ENCODE measurements around the gene ANP32B. TPM values are rescaled to one million over a fixed set of nuclear protein-coding genes. Genes with fewer than 3 reads are reported as not detected.
"Not testable (repeated sequence)": the region's sequence is repeated elsewhere in the genome, so short reads cannot be mapped to it uniquely, and the experiment has no call there.

The ANP32B gene
- total and polyA plus RNA-seq, 2 donors from 2014 or later: 101 TPM

GRCh38 chr9:97959585-97959984, 23.6 kb upstream of the ANP32B start:
- TF ChIP-seq, protein P1, sequence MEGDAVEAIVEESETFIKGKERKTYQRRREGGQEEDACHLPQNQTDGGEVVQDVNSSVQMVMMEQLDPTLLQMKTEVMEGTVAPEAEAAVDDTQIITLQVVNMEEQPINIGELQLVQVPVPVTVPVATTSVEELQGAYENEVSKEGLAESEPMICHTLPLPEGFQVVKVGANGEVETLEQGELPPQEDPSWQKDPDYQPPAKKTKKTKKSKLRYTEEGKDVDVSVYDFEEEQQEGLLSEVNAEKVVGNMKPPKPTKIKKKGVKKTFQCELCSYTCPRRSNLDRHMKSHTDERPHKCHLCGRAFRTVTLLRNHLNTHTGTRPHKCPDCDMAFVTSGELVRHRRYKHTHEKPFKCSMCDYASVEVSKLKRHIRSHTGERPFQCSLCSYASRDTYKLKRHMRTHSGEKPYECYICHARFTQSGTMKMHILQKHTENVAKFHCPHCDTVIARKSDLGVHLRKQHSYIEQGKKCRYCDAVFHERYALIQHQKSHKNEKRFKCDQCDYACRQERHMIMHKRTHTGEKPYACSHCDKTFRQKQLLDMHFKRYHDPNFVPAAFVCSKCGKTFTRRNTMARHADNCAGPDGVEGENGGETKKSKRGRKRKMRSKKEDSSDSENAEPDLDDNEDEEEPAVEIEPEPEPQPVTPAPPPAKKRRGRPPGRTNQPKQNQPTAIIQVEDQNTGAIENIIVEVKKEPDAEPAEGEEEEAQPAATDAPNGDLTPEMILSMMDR (IDR thresholded peaks at IDR 0.05; ENCODE audit: borderline replicate concordance, extremely low read depth, insufficient read depth): no peak
- no peak for DNase-seq
- no peak overlapping the region for H3K4me3 ChIP-seq (ENCODE audit: low read length in 3 of 3)
- no peaks in the 10 kb centered on the region for H3K27me3 ChIP-seq (ENCODE audit: control insufficient read depth, insufficient read depth, low read length)
- H3K36me3 ChIP-seq (ENCODE audit: control insufficient read depth in 2 of 3, insufficient read depth in 3 of 3, low read length in 3 of 3): no peaks in the 10 kb centered on the region
- H3K9ac ChIP-seq (ENCODE audit: low read length in 3 of 3): no peak overlapping the region
- H3K9me3 ChIP-seq (ENCODE audit: control insufficient read depth in 2 of 3, insufficient read depth in 1 of 3, low read length in 3 of 3): no peaks in the 10 kb centered on the region
- intact Hi-C loops (cut with DNase I): no loop called here
- FAIRE-seq: no peak
- H3K27ac ChIP-seq (ENCODE audit: low read depth in 2 of 2, low read length in 2 of 2): no peak overlapping the region
- H3K4me1 ChIP-seq (ENCODE audit: control insufficient read depth in 2 of 3, insufficient read depth in 2 of 3, low read depth in 1 of 3, low read length in 3 of 3): no peaks in the 10 kb centered on the region

GRCh38 chr9:97960678-97961328, 22.3 kb upstream of the ANP32B start:
- H3K9ac ChIP-seq (ENCODE audit: low read length in 3 of 3); H3K4me3 ChIP-seq (ENCODE audit: low read length in 3 of 3); FAIRE-seq; H3K4me1 ChIP-seq (ENCODE audit: control insufficient read depth in 2 of 3, insufficient read depth in 2 of 3, low read depth in 1 of 3, low read length in 3 of 3); H3K27ac ChIP-seq (ENCODE audit: low read depth in 2 of 2, low read length in 2 of 2); H3K9me3 ChIP-seq (ENCODE audit: control insufficient read depth in 2 of 3, insufficient read depth in 1 of 3, low read length in 3 of 3); DNase-seq; H3K27me3 ChIP-seq (ENCODE audit: control insufficient read depth, insufficient read depth, low read length); intact Hi-C loops (cut with DNase I); H3K36me3 ChIP-seq (ENCODE audit: control insufficient read depth in 2 of 3, insufficient read depth in 3 of 3, low read length in 3 of 3): not testable (repeated sequence)

DNA sequence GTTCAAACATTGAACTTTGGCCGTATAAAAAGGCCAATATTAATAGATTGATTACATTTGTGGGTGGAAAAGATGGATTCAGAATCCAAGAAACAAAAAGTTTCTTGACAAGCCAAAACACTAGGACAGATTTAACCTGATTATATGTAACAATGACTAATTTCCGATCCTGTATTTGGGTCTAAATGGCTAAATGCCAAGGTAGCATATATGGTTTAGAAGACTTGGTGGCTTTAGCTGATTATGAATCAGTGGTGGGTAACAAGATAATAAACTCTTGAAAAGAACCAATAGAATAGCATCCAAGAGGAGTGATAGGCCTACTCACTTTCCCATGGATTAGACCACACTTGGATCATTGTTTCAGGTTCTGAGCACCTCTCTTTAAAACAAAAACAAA, 21.8 kb upstream of the ANP32B start:
- intact Hi-C loops (cut with DNase I): no loop called here
- no peak for FAIRE-seq

DNA sequence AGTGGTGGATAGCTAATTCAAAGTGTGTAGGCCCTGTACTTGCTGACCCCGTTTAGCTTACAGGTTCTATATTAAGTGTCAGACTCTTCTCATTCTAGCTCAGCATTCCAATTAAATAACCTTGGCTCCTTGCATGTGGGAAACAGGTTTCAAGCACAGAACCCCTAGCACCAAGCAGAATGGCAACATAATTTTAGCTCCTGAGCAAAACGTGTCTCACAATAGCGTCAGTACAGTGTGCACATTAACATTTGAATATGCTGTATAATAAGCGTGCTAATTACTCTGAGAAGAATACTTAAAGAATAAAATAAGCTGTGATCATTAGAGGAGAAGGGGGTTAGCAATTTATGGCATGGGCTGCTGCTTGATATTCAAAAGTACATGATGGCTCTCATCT, 21.0 kb upstream of the ANP32B start:
- Histone ChIP-seq H3K4me1 (ENCODE audit: control insufficient read depth in 2 of 3, insufficient read depth in 2 of 3, low read depth in 1 of 3, low read length in 3 of 3) (no peaks in the 10 kb centered on the region), H3K9ac (ENCODE audit: low read length in 3 of 3) (no peak overlapping the region), H3K27me3 (ENCODE audit: control insufficient read depth, insufficient read depth, low read length) (no peaks in the 10 kb centered on the region), H3K9me3 (ENCODE audit: control insufficient read depth in 2 of 3, insufficient read depth in 1 of 3, low read length in 3 of 3) (no peaks in the 10 kb centered on the region), H3K27ac (ENCODE audit: low read depth in 2 of 2, low read length in 2 of 2) (no peak overlapping the region), H3K4me3 (ENCODE audit: low read length in 3 of 3) (no peak overlapping the region), H3K36me3 (ENCODE audit: control insufficient read depth in 2 of 3, insufficient read depth in 3 of 3, low read length in 3 of 3) (no peaks in the 10 kb centered on the region)
- FAIRE-seq (no peak), DNase-seq (no peak)
- intact Hi-C loops (cut with DNase I): no loop called here
- TF ChIP-seq, protein P1 (IDR thresholded peaks at IDR 0.05; ENCODE audit: borderline replicate concordance, extremely low read depth, insufficient read depth): no peak

More for the DNA sequence above, 21.8 kb upstream of the ANP32B start:
- H3K36me3 ChIP-seq (ENCODE audit: control insufficient read depth in 2 of 3, insufficient read depth in 3 of 3, low read length in 3 of 3): no peaks in the 10 kb centered on the region
- no peaks in the 10 kb centered on the region for H3K9me3 ChIP-seq (ENCODE audit: control insufficient read depth in 2 of 3, insufficient read depth in 1 of 3, low read length in 3 of 3)
- H3K9ac ChIP-seq (ENCODE audit: low read length in 3 of 3): no peak overlapping the region
- TF ChIP-seq, protein P1 (IDR thresholded peaks at IDR 0.05; ENCODE audit: borderline replicate concordance, extremely low read depth, insufficient read depth): no peak
- DNase-seq: no peak
- H3K27ac ChIP-seq (ENCODE audit: low read depth in 2 of 2, low read length in 2 of 2): no peak overlapping the region
- no peaks in the 10 kb centered on the region for H3K4me1 ChIP-seq (ENCODE audit: control insufficient read depth in 2 of 3, insufficient read depth in 2 of 3, low read depth in 1 of 3, low read length in 3 of 3)
- no peaks in the 10 kb centered on the region for H3K27me3 ChIP-seq (ENCODE audit: control insufficient read depth, insufficient read depth, low read length)
- H3K4me3 ChIP-seq (ENCODE audit: low read length in 3 of 3): no peak overlapping the region
